Measurements from ENCODE around the gene LIMS1.

DNA sequence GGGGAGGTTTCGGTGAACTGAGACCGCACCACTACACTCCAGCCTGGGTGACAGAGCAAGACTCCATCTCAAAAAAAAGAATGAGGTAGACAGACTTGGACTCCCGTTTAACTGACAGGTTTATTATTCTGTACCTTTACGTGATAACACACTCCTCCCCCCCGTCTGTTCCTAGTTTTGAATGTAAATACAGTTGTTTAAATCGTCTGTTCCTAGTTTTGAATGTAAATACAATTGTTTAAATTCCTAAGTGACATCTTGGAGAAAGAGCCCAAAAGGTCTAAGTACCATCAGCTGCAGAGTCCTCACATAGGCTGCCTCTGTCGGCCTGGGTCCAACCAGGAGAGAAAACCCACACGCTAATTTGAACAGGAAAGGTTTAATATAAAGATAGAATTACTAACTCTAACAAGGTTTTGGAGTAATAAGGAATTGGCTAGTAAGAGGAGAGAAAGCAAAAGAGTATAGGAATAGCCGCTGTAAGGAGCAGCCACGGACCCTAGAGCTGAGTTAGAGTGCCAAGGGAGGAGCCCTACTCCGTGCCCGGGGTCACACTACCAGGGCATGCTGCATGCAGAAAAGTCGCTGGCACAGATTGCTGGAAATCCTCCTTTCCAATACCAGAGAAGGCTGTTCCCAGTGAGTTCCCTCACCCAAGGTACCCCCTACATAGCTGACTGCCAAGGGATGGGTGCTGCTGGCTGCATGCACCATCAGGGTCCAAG, 101.5 kb downstream of the LIMS1 start:
- TF ChIP-seq, protein P1, sequence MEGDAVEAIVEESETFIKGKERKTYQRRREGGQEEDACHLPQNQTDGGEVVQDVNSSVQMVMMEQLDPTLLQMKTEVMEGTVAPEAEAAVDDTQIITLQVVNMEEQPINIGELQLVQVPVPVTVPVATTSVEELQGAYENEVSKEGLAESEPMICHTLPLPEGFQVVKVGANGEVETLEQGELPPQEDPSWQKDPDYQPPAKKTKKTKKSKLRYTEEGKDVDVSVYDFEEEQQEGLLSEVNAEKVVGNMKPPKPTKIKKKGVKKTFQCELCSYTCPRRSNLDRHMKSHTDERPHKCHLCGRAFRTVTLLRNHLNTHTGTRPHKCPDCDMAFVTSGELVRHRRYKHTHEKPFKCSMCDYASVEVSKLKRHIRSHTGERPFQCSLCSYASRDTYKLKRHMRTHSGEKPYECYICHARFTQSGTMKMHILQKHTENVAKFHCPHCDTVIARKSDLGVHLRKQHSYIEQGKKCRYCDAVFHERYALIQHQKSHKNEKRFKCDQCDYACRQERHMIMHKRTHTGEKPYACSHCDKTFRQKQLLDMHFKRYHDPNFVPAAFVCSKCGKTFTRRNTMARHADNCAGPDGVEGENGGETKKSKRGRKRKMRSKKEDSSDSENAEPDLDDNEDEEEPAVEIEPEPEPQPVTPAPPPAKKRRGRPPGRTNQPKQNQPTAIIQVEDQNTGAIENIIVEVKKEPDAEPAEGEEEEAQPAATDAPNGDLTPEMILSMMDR (tag by site-specific recombination; IDR thresholded peaks at IDR 0.05), result no peak
- TF ChIP-seq, protein P2, sequence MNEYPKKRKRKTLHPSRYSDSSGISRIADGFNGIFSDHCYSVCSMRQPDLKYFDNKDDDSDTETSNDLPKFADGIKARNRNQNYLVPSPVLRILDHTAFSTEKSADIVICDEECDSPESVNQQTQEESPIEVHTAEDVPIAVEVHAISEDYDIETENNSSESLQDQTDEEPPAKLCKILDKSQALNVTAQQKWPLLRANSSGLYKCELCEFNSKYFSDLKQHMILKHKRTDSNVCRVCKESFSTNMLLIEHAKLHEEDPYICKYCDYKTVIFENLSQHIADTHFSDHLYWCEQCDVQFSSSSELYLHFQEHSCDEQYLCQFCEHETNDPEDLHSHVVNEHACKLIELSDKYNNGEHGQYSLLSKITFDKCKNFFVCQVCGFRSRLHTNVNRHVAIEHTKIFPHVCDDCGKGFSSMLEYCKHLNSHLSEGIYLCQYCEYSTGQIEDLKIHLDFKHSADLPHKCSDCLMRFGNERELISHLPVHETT (tag by site-specific recombination; IDR thresholded peaks at IDR 0.05), result no peak
- TF ChIP-seq, protein P3, sequence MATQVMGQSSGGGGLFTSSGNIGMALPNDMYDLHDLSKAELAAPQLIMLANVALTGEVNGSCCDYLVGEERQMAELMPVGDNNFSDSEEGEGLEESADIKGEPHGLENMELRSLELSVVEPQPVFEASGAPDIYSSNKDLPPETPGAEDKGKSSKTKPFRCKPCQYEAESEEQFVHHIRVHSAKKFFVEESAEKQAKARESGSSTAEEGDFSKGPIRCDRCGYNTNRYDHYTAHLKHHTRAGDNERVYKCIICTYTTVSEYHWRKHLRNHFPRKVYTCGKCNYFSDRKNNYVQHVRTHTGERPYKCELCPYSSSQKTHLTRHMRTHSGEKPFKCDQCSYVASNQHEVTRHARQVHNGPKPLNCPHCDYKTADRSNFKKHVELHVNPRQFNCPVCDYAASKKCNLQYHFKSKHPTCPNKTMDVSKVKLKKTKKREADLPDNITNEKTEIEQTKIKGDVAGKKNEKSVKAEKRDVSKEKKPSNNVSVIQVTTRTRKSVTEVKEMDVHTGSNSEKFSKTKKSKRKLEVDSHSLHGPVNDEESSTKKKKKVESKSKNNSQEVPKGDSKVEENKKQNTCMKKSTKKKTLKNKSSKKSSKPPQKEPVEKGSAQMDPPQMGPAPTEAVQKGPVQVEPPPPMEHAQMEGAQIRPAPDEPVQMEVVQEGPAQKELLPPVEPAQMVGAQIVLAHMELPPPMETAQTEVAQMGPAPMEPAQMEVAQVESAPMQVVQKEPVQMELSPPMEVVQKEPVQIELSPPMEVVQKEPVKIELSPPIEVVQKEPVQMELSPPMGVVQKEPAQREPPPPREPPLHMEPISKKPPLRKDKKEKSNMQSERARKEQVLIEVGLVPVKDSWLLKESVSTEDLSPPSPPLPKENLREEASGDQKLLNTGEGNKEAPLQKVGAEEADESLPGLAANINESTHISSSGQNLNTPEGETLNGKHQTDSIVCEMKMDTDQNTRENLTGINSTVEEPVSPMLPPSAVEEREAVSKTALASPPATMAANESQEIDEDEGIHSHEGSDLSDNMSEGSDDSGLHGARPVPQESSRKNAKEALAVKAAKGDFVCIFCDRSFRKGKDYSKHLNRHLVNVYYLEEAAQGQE (tag by site-specific recombination; IDR thresholded peaks at IDR 0.05), result no peak
- TF ChIP-seq YY1 (tag by site-specific recombination; IDR thresholded peaks at IDR 0.05) (no peak), KLF10 (tag by site-specific recombination; IDR thresholded peaks at IDR 0.05) (no peak), BCL11B (tag by site-specific recombination; IDR thresholded peaks at IDR 0.05; ENCODE audit: low read depth) (no peak), ZNF138 (tag by site-specific recombination; IDR thresholded peaks at IDR 0.05; ENCODE audit: borderline replicate concordance) (no peak), ZBTB8A (tag by site-specific recombination; IDR thresholded peaks at IDR 0.05) (no peak)
- TF ChIP-seq, protein P4, sequence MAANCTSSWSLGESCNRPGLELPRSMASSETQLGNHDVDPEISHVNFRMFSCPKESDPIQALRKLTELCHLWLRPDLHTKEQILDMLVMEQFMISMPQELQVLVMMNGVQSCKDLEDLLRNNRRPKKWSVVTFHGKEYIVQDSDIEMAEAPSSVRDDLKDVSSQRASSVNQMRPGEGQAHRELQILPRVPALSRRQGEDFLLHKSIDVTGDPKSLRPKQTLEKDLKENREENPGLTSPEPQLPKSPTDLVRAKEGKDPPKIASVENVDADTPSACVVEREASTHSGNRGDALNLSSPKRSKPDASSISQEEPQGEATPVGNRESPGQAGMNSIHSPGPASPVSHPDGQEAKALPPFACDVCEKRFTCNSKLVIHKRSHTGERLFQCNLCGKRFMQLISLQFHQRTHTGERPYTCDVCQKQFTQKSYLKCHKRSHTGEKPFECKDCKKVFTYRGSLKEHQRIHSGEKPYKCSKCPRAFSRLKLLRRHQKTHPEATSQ (tag by site-specific recombination; IDR thresholded peaks at IDR 0.05), result no peak
- TF ChIP-seq, protein P5, sequence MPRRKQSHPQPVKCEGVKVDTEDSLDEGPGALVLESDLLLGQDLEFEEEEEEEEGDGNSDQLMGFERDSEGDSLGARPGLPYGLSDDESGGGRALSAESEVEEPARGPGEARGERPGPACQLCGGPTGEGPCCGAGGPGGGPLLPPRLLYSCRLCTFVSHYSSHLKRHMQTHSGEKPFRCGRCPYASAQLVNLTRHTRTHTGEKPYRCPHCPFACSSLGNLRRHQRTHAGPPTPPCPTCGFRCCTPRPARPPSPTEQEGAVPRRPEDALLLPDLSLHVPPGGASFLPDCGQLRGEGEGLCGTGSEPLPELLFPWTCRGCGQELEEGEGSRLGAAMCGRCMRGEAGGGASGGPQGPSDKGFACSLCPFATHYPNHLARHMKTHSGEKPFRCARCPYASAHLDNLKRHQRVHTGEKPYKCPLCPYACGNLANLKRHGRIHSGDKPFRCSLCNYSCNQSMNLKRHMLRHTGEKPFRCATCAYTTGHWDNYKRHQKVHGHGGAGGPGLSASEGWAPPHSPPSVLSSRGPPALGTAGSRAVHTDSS (tag by site-specific recombination; IDR thresholded peaks at IDR 0.05), result no peak
